ENCODE measurements around the gene SELE. TPM values are rescaled to one million over a fixed set of nuclear protein-coding genes. Genes with fewer than 3 reads are reported as not detected.
A peak's percentile ranks its signal among the peaks of the same experiment; 100 is the strongest.

The SELE gene
- total and polyA plus RNA-seq, 4 donors: 0.09 to 4.2 (median 3.3) TPM

GRCh38 chr1:169729991-169730390 is 3.9 kb downstream of the SELE start:
- H3K9ac ChIP-seq (ENCODE audit: low read depth in 1 of 2, low read length in 2 of 2): no peak overlapping the region
- no peak overlapping the region for H3K4me3 ChIP-seq (ENCODE audit: low read depth in 1 of 3, low read length in 3 of 3)
- DNase-seq (ENCODE audit: low spot score): no peak
- no peak overlapping the region for H3K27ac ChIP-seq (ENCODE audit: low read depth in 1 of 2, low read length in 2 of 2)
- H3K9me3 ChIP-seq (ENCODE audit: control insufficient read depth in 4 of 4, low read length in 3 of 4): no peaks in the 10 kb centered on the region
- H3K27me3 ChIP-seq (ENCODE audit: control insufficient read depth in 4 of 4, insufficient read depth in 4 of 4, low read length in 3 of 4): no peaks in the 10 kb centered on the region
- no peaks in the 10 kb centered on the region for H3K36me3 ChIP-seq (ENCODE audit: control insufficient read depth in 4 of 4, insufficient read depth in 3 of 4, low read depth in 1 of 4, low read length in 3 of 4)
- TF ChIP-seq ZBTB33 (IDR thresholded peaks at IDR 0.05) (no peak), NR2F2 (IDR thresholded peaks at IDR 0.05) (no peak), ATF3 (IDR thresholded peaks at IDR 0.05) (no peak)
- peaks cover 0 to 25% (median 19%) of the 10 kb centered on the region in 4 donors for H3K4me1 ChIP-seq (ENCODE audit: control insufficient read depth in 4 of 4, insufficient read depth in 4 of 4, low read length in 3 of 4)

- H3K9ac ChIP-seq (ENCODE audit: low read depth in 1 of 2, low read length in 2 of 2): no peak overlapping the region
- no peaks in the 10 kb centered on the region for H3K9me3 ChIP-seq (ENCODE audit: control insufficient read depth in 4 of 4, low read length in 3 of 4)
- peak; percentile 59 for TF ChIP-seq REST (IDR thresholded peaks at IDR 0.05)
- peak; percentile 56 to 71 for TF ChIP-seq HNF4A (conservative IDR thresholded peaks at IDR 0.05)
- TF ChIP-seq ZBTB33 (IDR thresholded peaks at IDR 0.05): peak; percentile 66
- peak; percentile 88 for TF ChIP-seq MAX (IDR thresholded peaks at IDR 0.05)
- peak; percentile 73 for TF ChIP-seq YY1 (IDR thresholded peaks at IDR 0.05)
- no peak for TF ChIP-seq GABPA (IDR thresholded peaks at IDR 0.05 in 1 of 2, conservative IDR thresholded peaks at IDR 0.05 in 1 of 2)
- TF ChIP-seq RAD21 (IDR thresholded peaks at IDR 0.05): peak in 1 of 2 donors; percentile 32
- TF ChIP-seq TAF1 (conservative IDR thresholded peaks at IDR 0.05): no peak
- peak in 1 of 2 donors; percentile 31 for TF ChIP-seq JUND (IDR thresholded peaks at IDR 0.05)
- no peak for TF ChIP-seq HNF4G (IDR thresholded peaks at IDR 0.05)
- TF ChIP-seq RXRA (IDR thresholded peaks at IDR 0.05): peak; percentile 54 to 85
- TF ChIP-seq FOXA2 (IDR thresholded peaks at IDR 0.05): peak; percentile 96
- TF ChIP-seq CTCF (IDR thresholded peaks at IDR 0.05; ENCODE audit: low read depth, low read length, missing input control): no peak
- TF ChIP-seq NR2F2 (IDR thresholded peaks at IDR 0.05): no peak
- peak; percentile 87 for TF ChIP-seq FOXA1 (IDR thresholded peaks at IDR 0.05)
- no peak for TF ChIP-seq ATF3 (IDR thresholded peaks at IDR 0.05)
- no peak for TF ChIP-seq EGR1 (IDR thresholded peaks at IDR 0.05; ENCODE audit: low read depth in 2 of 2)
- TF ChIP-seq SP1 (IDR thresholded peaks at IDR 0.05): peak; percentile 63
- 33% methylated on average over 6 of the region's 6 CpGs for WGBS
- peaks cover 2 to 41% (median 34%) of the 10 kb centered on the region in 4 donors for H3K4me1 ChIP-seq (ENCODE audit: control insufficient read depth in 4 of 4, insufficient read depth in 4 of 4, low read length in 3 of 4)
- H3K36me3 ChIP-seq (ENCODE audit: control insufficient read depth in 4 of 4, insufficient read depth in 3 of 4, low read depth in 1 of 4, low read length in 3 of 4): no peaks in the 10 kb centered on the region
- H3K4me3 ChIP-seq (ENCODE audit: low read depth in 1 of 3, low read length in 3 of 3): peak overlapping the region in 2 of 3 donors; percentile 37 to 58
- H3K27me3 ChIP-seq (ENCODE audit: control insufficient read depth in 4 of 4, insufficient read depth in 4 of 4, low read length in 3 of 4): no peaks in the 10 kb centered on the region
- no peak for DNase-seq (ENCODE audit: low spot score)
- peak overlapping the region; percentile 37 to 42 for H3K27ac ChIP-seq (ENCODE audit: low read depth in 1 of 2, low read length in 2 of 2)
Observed at GRCh38 chr1:169727307-169727706, 6.6 kb downstream of the SELE start.
